G401.6 (cell line): ENCODE results near the gene KRTAP2-3.

Experiments used
- FAIRE-seq: peaks from 2 replicates; lab custom pipeline; 2012; peaks lifted over from hg19 to GRCh38; lab: Jason Lieb, UNC

Gene KRTAP2-3

GRCh38 chr17:41029633-41030245 is 30.2 kb downstream of the KRTAP2-3 start, which contains the start of gene KRTAP1-4:
KRTAP1-4 (minus strand) TSS chr17:41030195; CDS start chr17:41030078, 117 bp downstream.
- FAIRE-seq: no peak

DNA sequence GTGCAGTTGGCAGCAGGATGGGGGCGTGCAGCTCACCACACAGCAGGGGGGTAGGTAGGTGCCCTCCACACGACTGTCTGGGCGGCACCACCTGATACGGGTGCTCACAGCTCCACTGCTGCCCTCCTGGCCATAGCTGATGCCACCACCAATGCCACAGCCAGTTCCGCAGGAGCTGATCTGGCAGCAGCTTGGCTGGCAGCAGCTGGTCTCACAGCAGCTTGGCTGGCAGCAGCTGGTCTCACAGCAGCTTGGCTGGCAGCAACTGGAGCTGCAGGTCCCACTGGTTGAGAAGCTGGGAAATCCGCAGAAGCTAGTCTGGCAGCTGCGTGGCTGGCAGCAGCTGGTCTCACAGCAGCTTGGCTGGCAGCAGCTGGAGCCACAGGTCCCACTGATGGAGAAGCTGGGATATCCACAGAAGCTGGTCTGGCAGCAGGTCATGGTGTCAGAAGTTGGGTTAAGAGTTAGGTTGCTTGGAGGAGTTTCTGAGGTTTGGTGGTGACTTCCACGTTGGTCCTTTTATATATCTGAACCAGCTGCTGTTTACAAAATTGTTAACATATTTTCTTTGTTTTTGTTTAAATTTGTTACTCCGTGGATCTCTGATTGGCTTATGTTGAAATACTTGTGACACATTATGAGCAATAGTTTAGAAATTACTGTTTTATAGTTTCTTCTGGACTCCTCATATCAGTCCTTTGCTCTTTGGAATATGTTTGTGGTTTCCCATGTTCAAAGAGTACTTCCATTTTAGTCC is 33.0 kb downstream of the KRTAP2-3 start, which contains the start of gene KRTAP1-5:
KRTAP1-5 (minus strand) TSS at position 494 of the 757 bp plus-strand sequence; CDS start at position 441, 53 bp downstream.
- FAIRE-seq: no peak

GRCh38 chr17:41024697-41025096 is 35.2 kb downstream of the KRTAP2-3 start:
- no peak for FAIRE-seq

GRCh38 chr17:41020336-41020735 is 39.6 kb downstream of the KRTAP2-3 start:
- FAIRE-seq: no peak

DNA sequence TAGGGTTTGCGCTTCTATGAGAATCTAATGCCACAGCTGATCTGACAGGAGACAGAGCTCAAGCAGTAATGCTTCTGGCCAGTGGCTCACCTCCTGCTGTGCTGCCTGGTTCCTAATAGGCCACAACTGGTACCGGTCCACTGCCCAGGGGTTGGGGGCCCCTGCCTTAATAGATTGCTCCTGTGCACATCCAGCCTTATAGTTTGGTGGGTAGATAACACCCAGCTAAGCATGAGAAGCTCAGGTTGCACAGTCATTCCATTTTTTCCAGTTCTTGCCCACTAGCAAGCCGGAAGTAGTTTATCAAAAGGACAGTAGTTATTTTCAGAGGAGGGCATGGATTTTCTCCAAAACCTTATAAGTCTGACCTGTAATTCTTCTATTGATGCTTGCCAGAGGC is 40.5 kb downstream of the KRTAP2-3 start:
- FAIRE-seq: no peak

DNA sequence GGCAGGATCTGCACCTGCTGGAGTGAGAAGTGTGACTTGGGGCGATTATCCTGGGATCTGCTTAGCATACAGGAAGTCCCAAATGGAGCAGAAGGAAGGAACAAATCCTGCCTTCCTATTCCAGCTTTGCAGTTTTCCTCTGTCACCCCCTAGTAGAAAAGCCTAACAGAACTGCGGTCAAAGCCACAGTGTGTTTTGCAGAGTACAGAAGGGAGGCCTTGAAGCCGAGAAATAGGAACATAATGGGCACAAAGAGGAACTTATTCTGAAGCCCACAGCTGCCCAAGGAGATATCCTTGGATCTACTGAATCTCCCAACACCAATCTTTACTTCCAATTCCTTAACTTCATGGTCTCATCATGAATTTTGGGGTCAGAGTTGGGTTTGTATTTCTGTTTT is 41.4 kb downstream of the KRTAP2-3 start:
- FAIRE-seq: no peak

- no peak for FAIRE-seq
These were observed 43.2 kb downstream of the KRTAP2-3 start for GRCh38 chr17:41016578-41017215.

DNA sequence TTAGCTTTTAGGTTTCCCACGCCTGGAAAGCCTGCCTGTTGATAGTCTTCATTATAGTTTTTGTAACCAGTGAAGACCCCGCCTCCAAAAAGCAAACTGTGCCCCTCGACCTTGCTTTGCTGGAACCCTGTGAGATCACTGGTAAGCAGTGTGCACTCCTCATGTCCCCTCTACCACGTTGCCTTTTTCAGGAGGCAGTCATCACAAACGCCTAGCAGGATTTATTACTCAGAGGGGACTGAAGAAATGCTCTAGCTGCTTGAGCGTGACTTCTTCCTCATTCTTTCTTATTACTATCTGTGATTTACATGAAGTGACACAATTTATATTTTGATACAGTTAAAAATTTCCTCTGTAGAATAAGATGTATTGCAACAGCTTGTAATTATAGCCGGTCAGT is 44.5 kb downstream of the KRTAP2-3 start:
- no peak for FAIRE-seq

GRCh38 chr17:41013606-41014005 is 46.3 kb downstream of the KRTAP2-3 start:
- no peak for FAIRE-seq

- peak; percentile 64 for FAIRE-seq
These were observed 46.7 kb downstream of the KRTAP2-3 start for GRCh38 chr17:41013181-41013580.

DNA sequence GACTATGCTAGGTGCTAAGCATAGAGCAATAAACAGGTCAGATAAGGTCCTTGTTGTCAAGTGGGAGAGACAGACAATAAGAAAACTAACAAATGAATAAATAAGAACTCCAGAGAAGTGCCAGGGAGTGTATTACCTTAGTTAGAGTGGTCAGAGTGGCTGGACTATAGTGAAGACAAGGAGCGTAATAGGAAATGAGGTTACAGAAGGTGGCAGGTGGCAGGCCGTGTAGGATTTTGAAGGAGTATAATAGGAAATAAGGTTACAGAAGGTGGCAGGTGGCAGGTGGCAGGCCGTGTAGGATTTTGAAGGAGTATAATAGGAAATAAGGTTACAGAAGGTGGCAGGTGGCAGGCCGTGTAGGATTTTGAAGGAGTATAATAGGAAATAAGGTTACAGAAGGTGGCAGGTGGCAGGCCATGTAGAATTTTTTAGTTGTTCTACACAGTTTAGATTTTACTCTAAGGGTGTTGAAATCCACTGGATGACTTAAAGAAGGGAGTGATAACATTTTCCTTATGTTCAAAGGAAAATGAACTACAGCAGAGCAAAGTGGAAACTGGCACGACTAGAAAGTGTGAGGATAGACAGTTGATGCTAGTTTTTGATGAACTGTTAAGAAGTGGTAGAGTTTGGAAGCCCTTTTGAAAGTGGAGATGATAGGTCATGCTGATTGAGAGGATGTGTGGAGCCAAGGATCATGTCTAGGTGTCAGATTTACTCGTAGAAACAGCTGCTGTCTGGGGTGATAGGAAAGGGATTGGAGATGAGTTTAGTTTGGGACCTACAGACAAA is 47.4 kb downstream of the KRTAP2-3 start:
- FAIRE-seq: no peak

DNA sequence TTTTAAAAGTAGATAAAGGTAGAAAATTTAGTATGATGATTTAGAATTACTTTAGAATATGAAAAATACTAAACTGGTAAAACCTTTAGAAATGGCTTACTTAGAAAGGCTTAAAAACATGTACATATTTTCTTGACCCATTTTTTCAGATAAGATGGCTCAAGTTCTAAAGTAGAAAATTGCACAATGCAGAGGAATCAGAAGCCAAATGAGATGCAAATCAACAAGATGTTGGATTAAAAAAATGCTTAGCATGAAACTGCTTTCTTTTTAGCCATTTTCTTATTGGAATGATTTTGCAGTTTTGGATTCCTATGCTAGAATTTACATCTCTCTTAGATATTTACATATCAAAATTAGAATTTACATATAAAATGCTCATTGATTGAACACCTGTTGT is 49.5 kb downstream of the KRTAP2-3 start:
- no peak for FAIRE-seq

- FAIRE-seq: no peak
These were observed 50.0 kb downstream of the KRTAP2-3 start for GRCh38 chr17:41009936-41010335.

DNA sequence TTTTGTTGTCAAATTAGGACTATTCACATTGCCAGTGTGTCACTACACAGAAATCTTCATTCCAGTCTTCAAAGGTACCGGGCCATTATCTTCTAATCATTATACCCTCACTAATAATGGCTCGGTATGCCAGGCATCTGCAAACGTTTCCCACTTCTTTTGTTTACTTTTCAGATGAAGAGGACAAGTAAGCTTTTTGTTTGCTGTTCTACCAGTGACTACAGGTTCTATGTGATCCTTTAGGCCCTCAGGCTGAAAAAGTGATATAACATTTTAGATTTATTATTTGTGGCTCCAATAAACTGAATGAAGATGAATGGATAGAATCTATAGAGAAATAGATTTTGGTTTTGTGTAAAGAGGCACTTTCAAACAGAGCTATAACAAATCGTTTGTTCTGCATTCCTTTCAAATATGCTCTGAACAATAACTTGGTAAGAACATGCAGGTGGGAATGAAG is 50.6 kb downstream of the KRTAP2-3 start:
- no peak for FAIRE-seq
